Parathyroid adenoma (tissue), 2 donors: ENCODE measurements around the gene GPC1.

ENCODE experiments used
- H2AFZ ChIP-seq: fragments of 300-600 bp; sonication (generic); one replicate; pipeline ENCODE4 v1.7.0; 2017; ENCODE audit warnings: antibody characterized with exemption, mild to moderate bottlenecking
- H3K27ac ChIP-seq: fragments of 300-600 bp; sonication (generic); one replicate; pipeline ENCODE4 v1.7.0; 2017
- H3K27me3 ChIP-seq: fragments of 300-600 bp; sonication (generic); one replicate; pipeline ENCODE4 v1.7.0; 2017; ENCODE audit warnings: low read length; ENCODE audit not compliant: control insufficient read depth, insufficient read depth
- H3K36me3 ChIP-seq: fragments of 300-600 bp; sonication (generic); one replicate; pipeline ENCODE4 v1.7.0; 2017; ENCODE audit warnings: low read length; ENCODE audit not compliant: control insufficient read depth, insufficient read depth
- H3K4me1 ChIP-seq: fragments of 300-600 bp; sonication (generic); one replicate; pipeline ENCODE4 v1.7.0; 2017; ENCODE audit warnings: control low read depth
- H3K4me2 ChIP-seq: fragments of 300-600 bp; sonication (generic); one replicate; pipeline ENCODE4 v1.7.0; 2017; ENCODE audit warnings: low read length
- H3K4me3 ChIP-seq: fragments of 300-600 bp; sonication (generic); one replicate; pipeline ENCODE4 v1.7.0; 2017; ENCODE audit warnings: low read depth, low read length
- H3K79me2 ChIP-seq: fragments of 300-600 bp; sonication (generic); one replicate; pipeline ENCODE4 v1.7.0; 2017; ENCODE audit warnings: control low read depth
- H3K9ac ChIP-seq: fragments of 300-600 bp; sonication (generic); one replicate; pipeline ENCODE4 v1.7.0; 2017; ENCODE audit warnings: mild to moderate bottlenecking
- H3K9me3 ChIP-seq: fragments of 300-600 bp; sonication (generic); one replicate; pipeline ENCODE4 v1.7.0; 2017; ENCODE audit warnings: low read length; ENCODE audit not compliant: control insufficient read depth
- CTCF ChIP-seq: fragments of 300-600 bp; sonication (generic); IDR thresholded peaks from one replicate; pipeline ENCODE4 v1.7.0; 2017; ENCODE audit warnings: antibody characterized with exemption, mild to moderate bottlenecking
- donor health status: primary hyperparathyroidism.

GPC1 gene

GRCh38 chr2:240420206-240421104 lies 15.0 kb upstream of the GPC1 start:
- H3K4me3 ChIP-seq, result no peak overlapping the region
- no peaks in the 10 kb centered on the region for H3K36me3 ChIP-seq
- no peak overlapping the region for H3K9ac ChIP-seq
- H3K9me3 ChIP-seq, result no peaks in the 10 kb centered on the region
- no peak overlapping the region for H3K4me2 ChIP-seq
- no peak for TF ChIP-seq CTCF
- no peak overlapping the region for H2AFZ ChIP-seq
- H3K27me3 ChIP-seq, result no peaks in the 10 kb centered on the region
- H3K27ac ChIP-seq, result no peak overlapping the region
- H3K79me2 ChIP-seq, result no peaks in the 10 kb centered on the region
- H3K4me1 ChIP-seq, result no peaks in the 10 kb centered on the region

- Histone ChIP-seq H3K9ac (no peak overlapping the region), H3K79me2 (no peaks in the 10 kb centered on the region), H3K4me1 (no peaks in the 10 kb centered on the region), H3K36me3 (no peaks in the 10 kb centered on the region), H3K27me3 (no peaks in the 10 kb centered on the region), H2AFZ (no peak overlapping the region), H3K4me2 (no peak overlapping the region), H3K27ac (no peak overlapping the region), H3K4me3 (no peak overlapping the region), H3K9me3 (no peaks in the 10 kb centered on the region)
- TF ChIP-seq CTCF, result no peak
Measured at GRCh38 chr2:240421381-240421780, 14.1 kb upstream of the GPC1 start.

- H3K36me3 ChIP-seq, result no peaks in the 10 kb centered on the region
- H3K9ac ChIP-seq, result no peak overlapping the region
- no peak overlapping the region for H3K27ac ChIP-seq
- no peaks in the 10 kb centered on the region for H3K9me3 ChIP-seq
- peaks cover 2% of the 10 kb centered on the region for H3K4me1 ChIP-seq
- no peak overlapping the region for H3K4me3 ChIP-seq
- H2AFZ ChIP-seq, result no peak overlapping the region
- H3K27me3 ChIP-seq, result no peaks in the 10 kb centered on the region
- no peak for TF ChIP-seq CTCF
- H3K4me2 ChIP-seq, result no peak overlapping the region
- no peaks in the 10 kb centered on the region for H3K79me2 ChIP-seq
Measured at GRCh38 chr2:240422658-240423329, 12.7 kb upstream of the GPC1 start.

GRCh38 chr2:240423788-240424191 lies 11.7 kb upstream of the GPC1 start:
- Histone ChIP-seq H3K27ac (no peak overlapping the region), H3K4me3 (no peak overlapping the region)

More at GRCh38 chr2:240423788-240424191, 11.7 kb upstream of the GPC1 start:
- TF ChIP-seq CTCF, result no peak
- Histone ChIP-seq H3K9me3 (no peaks in the 10 kb centered on the region), H3K4me1 (peaks cover 2% of the 10 kb centered on the region), H3K79me2 (no peaks in the 10 kb centered on the region), H3K4me2 (no peak overlapping the region), H3K36me3 (no peaks in the 10 kb centered on the region), H3K27me3 (no peaks in the 10 kb centered on the region), H2AFZ (no peak overlapping the region), H3K9ac (no peak overlapping the region)
